ENCODE data around the gene GPATCH4. TPM values are rescaled to one million over a fixed set of nuclear protein-coding genes. Genes with fewer than 3 reads are reported as not detected.

GPATCH4 gene
- total and polyA plus RNA-seq, 4 donors, result 7.6 to 23.6 (median 16.3) TPM

GRCh38 chr1:156598731-156599432, 2.4 kb downstream of the GPATCH4 start:
- Histone ChIP-seq H3K36me3 (ENCODE audit: control insufficient read depth in 4 of 4, insufficient read depth in 3 of 4, low read depth in 1 of 4, low read length in 3 of 4) (peaks cover 6 to 33% (median 16%) of the 10 kb centered on the region in 4 donors), H3K9me3 (ENCODE audit: control insufficient read depth in 4 of 4, low read length in 3 of 4) (no peaks in the 10 kb centered on the region), H3K4me1 (ENCODE audit: control insufficient read depth in 4 of 4, insufficient read depth in 4 of 4, low read length in 3 of 4) (peaks cover 5 to 16% (median 11%) of the 10 kb centered on the region in 4 donors), H3K27me3 (ENCODE audit: control insufficient read depth in 4 of 4, insufficient read depth in 4 of 4, low read length in 3 of 4) (no peaks in the 10 kb centered on the region), H3K9ac (ENCODE audit: low read depth in 1 of 2, low read length in 2 of 2) (no peak overlapping the region), H3K27ac (ENCODE audit: low read depth in 1 of 2, low read length in 2 of 2) (no peak overlapping the region), H3K4me3 (ENCODE audit: low read depth in 1 of 3, low read length in 3 of 3) (no peak overlapping the region)
- 78% methylated on average over 4 of the region's 4 CpGs for WGBS
- no peak for DNase-seq (ENCODE audit: low spot score)
- no peak for TF ChIP-seq FOXA1 (IDR thresholded peaks at IDR 0.05)
- no peak for TF ChIP-seq HNF4G (IDR thresholded peaks at IDR 0.05)
- no peak for TF ChIP-seq RXRA (IDR thresholded peaks at IDR 0.05)
- no peak for TF ChIP-seq EGR1 (IDR thresholded peaks at IDR 0.05; ENCODE audit: low read depth in 2 of 2)
- no peak for TF ChIP-seq ZBTB33 (IDR thresholded peaks at IDR 0.05)
- TF ChIP-seq JUND (IDR thresholded peaks at IDR 0.05), result no peak
- TF ChIP-seq YY1 (IDR thresholded peaks at IDR 0.05), result no peak
- no peak for TF ChIP-seq HNF4A (conservative IDR thresholded peaks at IDR 0.05)
- no peak for TF ChIP-seq REST (IDR thresholded peaks at IDR 0.05)
- no peak for TF ChIP-seq SP1 (IDR thresholded peaks at IDR 0.05)
- no peak for TF ChIP-seq NR2F2 (IDR thresholded peaks at IDR 0.05)
- TF ChIP-seq GABPA (IDR thresholded peaks at IDR 0.05 in 1 of 2, conservative IDR thresholded peaks at IDR 0.05 in 1 of 2), result no peak
- no peak for TF ChIP-seq FOXA2 (IDR thresholded peaks at IDR 0.05)

GRCh38 chr1:156598125-156598524, 3.2 kb downstream of the GPATCH4 start:
- Histone ChIP-seq H3K36me3 (ENCODE audit: control insufficient read depth in 4 of 4, insufficient read depth in 3 of 4, low read depth in 1 of 4, low read length in 3 of 4) (peaks cover 7 to 38% (median 17%) of the 10 kb centered on the region in 4 donors), H3K9me3 (ENCODE audit: control insufficient read depth in 4 of 4, low read length in 3 of 4) (no peaks in the 10 kb centered on the region), H3K27me3 (ENCODE audit: control insufficient read depth in 4 of 4, insufficient read depth in 4 of 4, low read length in 3 of 4) (no peaks in the 10 kb centered on the region), H3K4me1 (ENCODE audit: control insufficient read depth in 4 of 4, insufficient read depth in 4 of 4, low read length in 3 of 4) (peaks cover 5 to 16% (median 11%) of the 10 kb centered on the region in 4 donors), H3K9ac (ENCODE audit: low read depth in 1 of 2, low read length in 2 of 2) (no peak overlapping the region), H3K27ac (ENCODE audit: low read depth in 1 of 2, low read length in 2 of 2) (no peak overlapping the region), H3K4me3 (ENCODE audit: low read depth in 1 of 3, low read length in 3 of 3) (no peak overlapping the region)
- TF ChIP-seq RAD21 (IDR thresholded peaks at IDR 0.05) (no peak), GABPA (IDR thresholded peaks at IDR 0.05 in 1 of 2, conservative IDR thresholded peaks at IDR 0.05 in 1 of 2) (no peak), FOXA2 (IDR thresholded peaks at IDR 0.05) (no peak), NR2F2 (IDR thresholded peaks at IDR 0.05) (no peak), MAX (IDR thresholded peaks at IDR 0.05) (no peak), EGR1 (IDR thresholded peaks at IDR 0.05; ENCODE audit: low read depth in 2 of 2) (no peak), JUND (IDR thresholded peaks at IDR 0.05) (no peak), CTCF (IDR thresholded peaks at IDR 0.05; ENCODE audit: low read depth, low read length, missing input control) (no peak), HNF4G (IDR thresholded peaks at IDR 0.05) (no peak), REST (IDR thresholded peaks at IDR 0.05) (no peak)
- 94% methylated on average over 5 of the region's 5 CpGs for WGBS
- DNase-seq (ENCODE audit: low spot score), result no peak

Measured in liver (tissue), 9 donors.